GM21526 (cell line): ENCODE results near the gene TCIRG1.

ENCODE experiments used
- ATAC-seq: cut with Tn5 transposase; IDR thresholded peaks from one replicate; pipeline ENCODE4 v1.9.1; 2021; ENCODE audit warnings: moderate library complexity; ENCODE audit not compliant: unreplicated experiment, low FRiP score

TCIRG1 gene

DNA sequence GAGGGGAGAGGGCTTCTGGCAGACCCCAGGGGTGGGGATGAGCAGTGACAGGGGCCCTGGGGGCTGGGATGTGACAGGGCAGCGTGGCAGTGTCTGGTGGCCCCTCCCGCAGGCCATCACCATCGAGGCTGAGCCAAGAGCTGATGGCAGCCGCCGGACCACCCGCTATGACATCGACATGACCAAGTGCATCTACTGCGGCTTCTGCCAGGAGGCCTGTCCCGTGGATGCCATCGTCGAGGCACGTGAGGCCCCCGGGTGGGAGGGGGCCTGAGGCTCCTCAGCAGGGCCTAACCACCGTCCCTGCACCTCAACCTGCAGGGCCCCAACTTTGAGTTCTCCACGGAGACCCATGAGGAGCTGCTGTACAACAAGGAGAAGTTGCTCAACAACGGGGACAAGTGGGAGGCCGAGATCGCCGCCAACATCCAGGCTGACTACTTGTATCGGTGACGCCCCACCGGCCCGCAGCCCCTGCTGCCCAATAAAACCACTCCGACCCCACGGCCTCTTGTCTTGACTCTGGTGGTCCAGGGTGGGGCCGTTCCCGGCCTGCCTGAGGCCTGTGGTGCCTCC lies 2.6 kb upstream of the TCIRG1 start:
- ATAC-seq = no peak

GRCh38 chr11:68036717-68037239 lies 2.0 kb upstream of the TCIRG1 start:
- ATAC-seq = no peak

GRCh38 chr11:68037411-68038225 lies 1.2 kb upstream of the TCIRG1 start:
- no peak for ATAC-seq

DNA sequence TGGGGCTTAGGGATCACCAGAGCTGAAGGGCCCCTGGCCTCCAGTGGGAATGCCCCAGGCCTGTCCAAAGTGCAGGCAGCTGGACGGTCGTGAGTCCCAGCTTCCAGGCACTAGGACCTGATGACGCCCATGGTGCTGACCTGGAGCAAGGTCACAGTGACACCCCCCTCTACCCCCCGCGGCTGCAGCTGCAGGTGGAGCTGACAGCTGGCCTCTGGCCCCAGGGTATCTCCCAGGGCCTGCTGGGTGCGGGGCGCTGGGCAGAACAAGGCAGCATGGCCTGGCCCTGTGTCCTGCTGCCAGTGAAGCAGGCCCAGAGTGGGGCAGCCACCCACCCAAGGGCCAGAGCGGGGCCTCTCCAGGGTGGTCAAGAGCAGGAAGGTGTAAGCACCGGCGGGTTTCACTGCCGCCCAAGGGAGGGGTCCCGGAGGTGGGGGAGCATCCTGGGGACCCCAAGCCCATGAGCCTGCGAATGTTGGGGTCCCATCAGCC lies 553 bp upstream of the TCIRG1 start:
- ATAC-seq = no peak

- no peak for ATAC-seq
Observed at GRCh38 chr11:68039526-68040086, 781 bp downstream of the TCIRG1 start.

DNA sequence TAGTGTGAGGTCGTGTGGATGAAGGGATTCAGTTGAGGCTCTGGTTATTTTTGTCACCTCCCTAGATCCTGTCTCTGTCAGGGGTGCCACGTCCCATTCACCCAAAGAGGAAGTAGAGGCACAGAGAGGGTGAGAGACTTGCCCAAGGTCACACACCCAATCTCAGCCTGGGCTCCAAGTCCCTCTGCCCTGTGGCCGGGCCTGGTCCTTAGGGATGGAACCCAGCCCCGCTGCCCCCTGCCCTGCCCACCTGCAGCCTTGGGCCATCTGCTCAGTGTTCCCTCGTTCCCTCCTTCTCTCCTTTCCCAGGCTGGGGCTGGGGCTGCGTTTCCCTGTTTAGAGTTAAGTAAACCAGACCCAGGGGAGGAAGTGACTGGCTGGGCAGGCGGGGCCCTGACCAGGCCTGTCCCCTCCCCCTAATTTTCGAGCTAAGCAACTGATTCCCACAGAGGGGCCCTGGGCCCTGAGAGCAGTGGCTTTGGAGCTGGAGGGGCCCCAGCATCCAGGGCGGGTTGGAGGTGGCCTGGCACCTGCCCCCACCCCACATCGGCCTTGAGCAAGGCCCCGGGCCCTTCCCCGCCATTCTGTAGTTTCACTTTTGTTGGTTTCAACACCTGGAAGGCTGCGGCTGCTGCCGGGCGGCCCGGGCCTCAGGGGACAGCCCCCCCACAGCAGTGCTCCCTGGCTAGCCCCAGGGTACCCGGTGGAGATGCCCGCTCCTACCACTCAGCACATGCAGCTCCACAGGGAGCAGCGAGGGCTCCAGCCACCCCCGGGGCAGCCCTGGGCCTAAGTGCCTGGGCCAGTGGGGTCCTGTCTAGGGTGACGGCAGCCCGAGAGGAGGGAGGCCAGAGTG lies 1.5 kb downstream of the TCIRG1 start:
- no peak for ATAC-seq

GRCh38 chr11:68040957-68041591 lies 2.2 kb downstream of the TCIRG1 start:
- ATAC-seq = no peak

GRCh38 chr11:68041617-68042218 lies 2.9 kb downstream of the TCIRG1 start:
- no peak for ATAC-seq

- ATAC-seq = no peak
Observed at GRCh38 chr11:68042219-68043028, 3.6 kb downstream of the TCIRG1 start.

- no peak for ATAC-seq
Observed at GRCh38 chr11:68043029-68043348, 4.2 kb downstream of the TCIRG1 start.

DNA sequence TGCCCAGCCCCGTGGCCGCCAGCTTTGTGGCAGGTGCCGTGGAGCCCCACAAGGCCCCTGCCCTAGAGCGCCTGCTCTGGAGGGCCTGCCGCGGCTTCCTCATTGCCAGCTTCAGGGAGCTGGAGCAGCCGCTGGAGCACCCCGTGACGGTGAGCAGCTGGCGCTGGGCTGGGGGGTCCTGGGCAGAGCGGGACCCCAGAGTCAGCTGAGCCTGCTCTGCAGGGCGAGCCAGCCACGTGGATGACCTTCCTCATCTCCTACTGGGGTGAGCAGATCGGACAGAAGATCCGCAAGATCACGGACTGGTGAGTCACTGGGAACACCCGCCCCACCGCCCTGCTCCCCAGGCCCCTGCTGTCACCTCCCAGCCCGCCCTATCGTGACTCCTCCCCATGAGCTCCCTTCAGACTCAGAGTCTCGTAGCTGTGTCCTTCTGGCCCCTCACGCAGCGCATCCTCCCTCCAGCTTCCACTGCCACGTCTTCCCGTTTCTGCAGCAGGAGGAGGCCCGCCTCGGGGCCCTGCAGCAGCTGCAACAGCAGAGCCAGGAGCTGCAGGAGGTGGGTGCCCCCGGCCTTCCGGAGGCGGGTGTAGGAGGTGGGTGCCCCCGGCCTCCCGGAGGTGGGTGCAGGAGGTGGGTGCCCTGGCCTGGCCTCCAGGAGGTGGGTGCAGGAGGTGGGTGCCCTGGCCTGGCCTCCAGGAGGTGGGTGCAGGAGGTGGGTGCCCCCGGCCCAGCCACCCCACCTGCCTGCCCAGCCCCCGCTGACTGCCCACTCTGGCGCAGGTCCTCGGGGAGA lies 4.7 kb downstream of the TCIRG1 start:
- no peak for ATAC-seq

DNA sequence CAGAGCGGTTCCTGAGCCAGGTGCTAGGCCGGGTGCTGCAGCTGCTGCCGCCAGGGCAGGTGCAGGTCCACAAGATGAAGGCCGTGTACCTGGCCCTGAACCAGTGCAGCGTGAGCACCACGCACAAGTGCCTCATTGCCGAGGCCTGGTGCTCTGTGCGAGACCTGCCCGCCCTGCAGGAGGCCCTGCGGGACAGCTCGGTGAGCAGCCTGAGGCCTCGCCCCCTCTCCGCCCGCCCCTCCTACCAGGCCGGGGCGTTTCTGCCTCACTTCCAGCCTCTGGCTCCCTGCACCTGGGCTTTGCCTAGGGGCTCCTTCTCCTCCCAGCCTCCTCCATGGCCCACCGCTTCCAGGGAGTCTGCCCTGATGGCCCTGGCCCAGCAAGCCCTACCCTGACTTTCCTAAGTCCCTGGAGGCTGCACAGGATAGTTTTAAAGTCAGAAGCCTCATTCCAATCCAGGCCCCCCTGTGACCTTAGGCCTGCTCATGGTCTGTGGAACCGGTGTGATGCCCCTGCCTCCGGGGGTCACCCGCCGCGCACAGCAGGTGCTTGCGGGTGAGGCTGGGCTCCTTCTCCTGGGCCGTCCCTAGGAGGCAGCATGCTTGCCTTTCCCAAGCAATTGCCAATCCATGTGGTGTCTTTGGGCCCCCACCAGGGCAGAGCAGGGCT lies 5.5 kb downstream of the TCIRG1 start:
- ATAC-seq = no peak

- ATAC-seq = no peak
Observed at GRCh38 chr11:68044898-68045351, 6.1 kb downstream of the TCIRG1 start.

DNA sequence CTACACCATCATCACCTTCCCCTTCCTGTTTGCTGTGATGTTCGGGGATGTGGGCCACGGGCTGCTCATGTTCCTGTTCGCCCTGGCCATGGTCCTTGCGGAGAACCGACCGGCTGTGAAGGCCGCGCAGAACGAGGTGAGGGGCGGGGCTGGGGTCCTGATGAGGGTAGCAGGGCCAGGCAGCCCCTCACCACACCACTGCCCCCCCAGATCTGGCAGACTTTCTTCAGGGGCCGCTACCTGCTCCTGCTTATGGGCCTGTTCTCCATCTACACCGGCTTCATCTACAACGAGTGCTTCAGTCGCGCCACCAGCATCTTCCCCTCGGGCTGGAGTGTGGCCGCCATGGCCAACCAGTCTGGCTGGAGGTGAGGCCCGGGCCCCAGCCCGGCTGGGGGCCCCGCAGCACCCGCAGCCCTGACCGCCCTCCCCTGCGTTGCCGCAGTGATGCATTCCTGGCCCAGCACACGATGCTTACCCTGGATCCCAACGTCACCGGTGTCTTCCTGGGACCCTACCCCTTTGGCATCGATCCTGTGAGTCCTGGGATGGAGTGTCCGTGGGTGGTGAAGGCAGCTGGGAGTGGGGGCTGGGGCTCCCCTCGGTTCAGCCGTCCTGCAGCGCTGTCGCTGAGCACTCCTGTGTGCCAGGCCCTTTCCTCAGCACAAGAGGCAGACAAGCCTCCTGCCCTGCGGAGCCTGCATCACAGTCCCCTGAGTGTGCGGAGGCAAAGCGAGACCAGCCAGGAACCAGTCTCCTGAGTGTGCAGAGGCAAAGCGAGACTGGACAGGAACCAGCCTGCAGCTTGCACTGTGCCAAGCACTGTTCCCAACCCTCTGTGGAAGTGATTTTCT lies 8.8 kb downstream of the TCIRG1 start:
- ATAC-seq = no peak

DNA sequence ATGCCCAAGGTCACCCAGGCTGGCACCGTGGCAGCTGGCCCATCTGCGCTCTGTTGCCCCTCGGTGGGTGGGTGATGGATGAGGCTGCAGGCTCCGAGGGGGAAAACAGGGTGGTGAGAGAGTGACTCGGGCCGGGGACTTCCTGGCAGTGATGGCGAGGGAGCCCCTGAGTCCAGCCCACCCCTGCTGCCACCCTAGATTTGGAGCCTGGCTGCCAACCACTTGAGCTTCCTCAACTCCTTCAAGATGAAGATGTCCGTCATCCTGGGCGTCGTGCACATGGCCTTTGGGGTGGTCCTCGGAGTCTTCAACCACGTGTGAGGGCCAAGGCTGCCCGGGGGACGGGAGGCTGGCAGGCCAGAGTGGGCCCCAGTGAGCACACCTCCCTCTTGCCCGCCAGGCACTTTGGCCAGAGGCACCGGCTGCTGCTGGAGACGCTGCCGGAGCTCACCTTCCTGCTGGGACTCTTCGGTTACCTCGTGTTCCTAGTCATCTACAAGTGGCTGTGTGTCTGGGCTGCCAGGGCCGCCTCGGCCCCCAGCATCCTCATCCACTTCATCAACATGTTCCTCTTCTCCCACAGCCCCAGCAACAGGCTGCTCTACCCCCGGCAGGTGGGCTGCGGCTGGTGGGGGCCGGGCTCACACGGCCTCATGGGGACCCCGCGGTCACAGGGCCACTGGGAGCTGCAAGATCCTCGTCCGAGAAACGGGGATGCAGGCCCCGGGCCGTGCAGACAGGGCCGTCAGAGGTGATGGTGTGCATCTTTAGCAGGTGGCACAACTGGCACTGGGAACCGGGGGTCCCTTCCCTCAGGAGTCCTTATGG lies 10.1 kb downstream of the TCIRG1 start:
- ATAC-seq = no peak
